HG03025 (cell line): Measurements from ENCODE around the gene LARP4B.

Experiments
- ATAC-seq: cut with Tn5 transposase; IDR thresholded peaks from one replicate; pipeline ENCODE4 v1.9.1; 2021; ENCODE audit warnings: mild to moderate bottlenecking, moderate library complexity; ENCODE audit not compliant: unreplicated experiment, low FRiP score

Gene LARP4B

DNA sequence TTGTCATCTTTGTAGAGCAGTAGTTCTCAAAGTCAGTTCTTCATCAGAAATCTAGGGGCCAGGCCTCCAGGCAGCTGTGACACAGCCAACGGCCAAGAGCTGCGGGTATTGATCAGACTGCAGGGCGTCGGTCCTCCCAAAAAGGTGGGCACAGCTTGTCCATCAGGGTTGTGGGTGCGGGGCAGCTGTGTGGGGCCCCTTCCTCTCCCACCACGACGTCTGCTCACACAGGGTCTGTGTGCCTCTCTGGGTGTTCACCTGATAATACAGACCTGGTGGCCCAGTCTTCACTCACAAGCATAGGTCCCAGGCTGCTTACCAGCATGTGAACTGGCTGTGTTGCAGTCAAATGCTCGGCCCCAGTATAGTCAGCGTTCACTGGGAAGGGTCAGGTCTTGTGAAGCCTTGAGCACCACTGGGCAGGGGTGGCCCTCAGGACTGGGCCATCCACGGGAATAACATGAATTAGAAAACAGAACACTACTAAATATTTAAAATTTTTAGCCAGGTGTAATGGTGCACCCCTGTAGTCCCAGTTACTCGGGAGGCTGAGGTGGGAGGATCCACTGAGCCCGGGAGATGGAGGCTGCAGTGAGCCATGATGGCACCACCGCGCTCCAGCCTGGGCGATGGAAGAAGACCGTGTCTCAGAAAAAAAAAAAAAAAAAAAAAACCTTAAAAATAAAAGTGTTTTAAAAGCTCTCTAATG, 139.3 kb downstream of the LARP4B start:
- ATAC-seq, result no peak

DNA sequence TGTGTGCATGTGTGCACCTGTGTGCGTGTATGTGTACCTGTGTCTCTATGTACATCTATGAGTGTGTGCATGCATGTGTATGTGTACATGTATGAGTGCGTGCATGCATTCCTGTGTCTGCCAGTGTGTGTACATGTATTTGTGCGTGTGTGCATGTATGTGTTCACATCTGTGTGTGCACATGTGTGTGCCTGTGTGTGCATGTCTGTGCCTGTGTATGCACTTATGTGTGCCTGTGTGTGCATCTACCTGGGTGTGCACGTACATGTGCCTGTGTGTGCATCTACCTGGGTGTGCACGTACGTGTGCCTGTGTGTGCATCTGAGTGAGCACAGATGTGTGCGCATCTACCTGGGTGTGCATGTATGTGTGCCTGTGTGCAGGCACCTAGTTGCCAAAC, 139.9 kb downstream of the LARP4B start:
- no peak for ATAC-seq

DNA sequence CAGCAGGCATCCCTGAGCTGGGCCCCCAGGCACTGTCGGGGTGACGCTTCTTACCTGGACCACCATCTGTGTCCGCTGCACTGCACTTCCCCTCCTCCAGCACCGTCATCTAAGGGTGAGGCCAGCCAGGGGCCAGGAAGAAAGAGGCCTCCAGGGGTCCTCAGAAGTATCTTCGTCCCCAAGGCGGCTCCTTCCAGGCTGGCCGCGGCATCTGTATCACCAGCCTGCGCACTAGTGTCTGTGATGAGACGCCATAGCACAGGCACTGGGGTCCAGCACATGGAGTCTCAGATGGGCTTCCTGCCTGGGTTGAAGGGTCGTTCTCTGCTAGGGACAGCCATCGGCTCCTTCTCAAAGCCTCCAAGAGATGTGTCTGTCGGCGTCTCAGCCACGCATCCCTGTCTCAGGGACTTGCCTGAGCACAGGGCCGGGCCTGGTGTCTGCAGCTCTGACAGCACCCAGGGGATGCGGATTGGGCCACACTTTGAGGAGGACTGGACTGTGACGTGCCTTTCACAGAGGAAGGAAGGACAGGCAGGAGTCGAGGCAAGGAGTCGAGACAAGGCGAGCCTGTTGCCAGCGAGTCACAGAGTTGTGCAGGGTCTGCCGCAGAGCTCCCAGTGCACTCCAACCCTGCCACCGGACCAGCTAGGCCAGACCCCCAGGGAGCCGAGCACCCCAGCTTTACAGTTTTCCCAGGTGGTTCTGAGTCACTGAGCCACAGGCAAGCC, 140.5 kb downstream of the LARP4B start:
- no peak for ATAC-seq

DNA sequence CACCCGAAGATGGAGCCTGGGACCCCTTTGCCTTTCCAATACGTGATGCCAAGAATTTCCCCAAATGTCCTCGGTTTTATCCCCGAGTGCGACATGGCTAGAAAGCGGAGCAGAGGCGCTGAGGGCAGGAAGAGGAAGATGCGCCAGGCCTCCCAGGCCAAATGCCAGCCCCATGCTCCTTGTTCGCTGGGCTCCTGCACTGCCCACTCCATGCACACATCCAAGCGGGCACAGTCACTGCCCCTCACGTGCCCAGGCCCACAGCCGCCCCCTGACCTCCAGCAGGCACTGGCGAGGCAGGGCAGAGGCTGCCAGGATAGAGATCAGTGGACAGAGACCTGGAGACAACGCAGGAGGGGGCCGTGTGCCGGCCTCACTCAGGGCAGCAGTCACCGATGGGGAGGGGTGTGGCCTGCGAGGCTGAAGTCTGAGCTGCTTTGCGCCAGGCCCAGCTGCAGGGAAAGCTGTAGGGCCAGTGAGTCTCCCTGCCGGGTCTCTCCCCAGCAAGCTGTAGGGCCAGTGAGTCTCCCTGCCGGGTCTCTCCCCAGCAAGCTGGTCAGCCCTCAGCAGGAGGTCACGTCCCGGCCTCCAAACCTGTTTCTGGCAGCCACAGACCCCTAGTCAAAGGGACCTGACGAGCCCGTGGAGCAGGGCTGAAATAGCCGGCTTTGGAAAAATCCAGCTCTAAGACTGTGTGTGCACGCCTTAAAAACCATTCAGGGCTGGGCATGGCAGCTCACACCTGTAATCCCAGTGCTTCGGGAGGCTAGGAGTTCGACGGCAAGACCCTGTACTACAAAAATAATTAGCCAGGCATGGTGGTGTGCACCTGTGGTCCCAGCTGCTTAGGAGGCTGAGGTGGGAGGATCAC, 141.4 kb downstream of the LARP4B start:
- no peak for ATAC-seq

DNA sequence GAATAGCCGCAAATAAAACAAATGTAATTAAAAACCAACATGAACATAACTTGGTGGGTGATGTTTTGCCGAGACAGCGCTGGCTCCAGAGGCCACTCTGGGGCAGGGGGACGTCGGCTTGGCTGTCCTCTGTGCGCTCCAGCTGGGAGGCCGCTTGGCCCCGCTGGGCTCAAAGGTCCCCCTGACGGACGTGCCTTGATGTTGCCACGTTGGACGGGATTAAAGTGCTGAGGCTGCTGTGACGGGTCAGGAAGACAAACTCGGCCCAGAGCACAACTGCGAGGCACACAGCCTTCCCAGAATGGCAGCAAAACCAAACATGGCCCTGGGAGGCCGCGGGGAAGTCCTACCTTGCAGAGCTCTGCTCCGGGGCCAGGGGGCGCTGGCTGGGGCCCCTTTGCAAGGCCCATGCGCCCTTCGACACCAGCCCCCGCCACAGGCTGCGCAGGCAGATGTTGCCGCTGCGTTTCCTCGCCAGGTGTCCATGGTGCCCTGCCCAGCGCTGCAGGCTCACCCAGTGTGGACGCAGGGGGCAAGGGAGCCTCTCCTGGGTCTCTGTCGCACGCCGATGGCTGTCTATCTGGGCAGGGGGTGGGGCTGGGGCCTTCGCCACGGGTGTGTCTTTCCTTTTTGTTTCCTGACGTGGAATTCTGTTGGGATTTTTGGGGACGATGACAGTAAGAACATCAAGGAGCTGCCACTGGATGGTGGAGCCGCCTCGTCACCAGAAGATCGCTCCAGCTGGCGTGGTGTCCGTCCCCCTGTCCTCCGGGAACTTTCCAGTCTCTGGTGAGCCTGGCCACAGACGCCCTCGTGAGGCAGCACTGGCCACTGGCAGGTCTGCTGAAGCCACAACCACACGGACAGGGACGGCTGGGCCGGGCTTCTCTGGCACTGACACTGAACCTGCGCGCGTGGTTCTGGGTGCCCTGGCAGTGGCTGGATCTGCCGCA, 142.4 kb downstream of the LARP4B start:
- ATAC-seq, result no peak

DNA sequence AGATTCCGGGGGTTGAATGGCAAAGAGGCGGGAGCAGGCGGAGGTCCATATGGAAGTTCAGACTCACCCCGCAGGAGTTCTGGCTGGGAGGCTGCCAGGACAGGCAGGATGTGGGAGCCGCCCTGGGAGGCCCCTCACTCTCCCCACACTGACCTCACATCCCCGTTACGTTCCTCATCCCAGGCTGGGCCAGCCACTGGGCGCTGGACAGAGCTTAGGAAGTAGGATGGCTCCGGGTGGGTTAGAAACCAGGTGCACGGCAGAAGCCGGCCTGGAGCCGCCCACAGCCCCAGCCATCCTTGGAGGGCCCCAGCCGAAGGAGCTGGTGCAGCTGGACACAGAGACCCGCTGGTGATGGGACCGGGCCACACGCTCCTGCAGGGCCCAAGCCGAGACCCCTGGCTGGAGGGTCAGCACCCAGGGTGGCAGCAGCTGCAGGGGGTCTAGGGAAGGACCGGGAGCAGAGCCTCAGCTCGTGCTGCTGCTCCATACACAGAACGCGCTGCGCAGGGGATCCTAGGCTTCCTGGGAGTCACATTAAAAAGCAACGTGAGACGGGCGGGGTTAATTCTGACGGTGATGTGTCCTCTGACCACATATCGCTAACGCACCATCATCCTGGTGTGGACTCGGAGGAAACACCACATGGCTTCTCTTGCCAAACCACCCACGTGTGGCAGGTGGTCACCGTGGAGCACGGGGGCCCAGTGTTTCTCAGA, 143.4 kb downstream of the LARP4B start:
- ATAC-seq, result no peak

DNA sequence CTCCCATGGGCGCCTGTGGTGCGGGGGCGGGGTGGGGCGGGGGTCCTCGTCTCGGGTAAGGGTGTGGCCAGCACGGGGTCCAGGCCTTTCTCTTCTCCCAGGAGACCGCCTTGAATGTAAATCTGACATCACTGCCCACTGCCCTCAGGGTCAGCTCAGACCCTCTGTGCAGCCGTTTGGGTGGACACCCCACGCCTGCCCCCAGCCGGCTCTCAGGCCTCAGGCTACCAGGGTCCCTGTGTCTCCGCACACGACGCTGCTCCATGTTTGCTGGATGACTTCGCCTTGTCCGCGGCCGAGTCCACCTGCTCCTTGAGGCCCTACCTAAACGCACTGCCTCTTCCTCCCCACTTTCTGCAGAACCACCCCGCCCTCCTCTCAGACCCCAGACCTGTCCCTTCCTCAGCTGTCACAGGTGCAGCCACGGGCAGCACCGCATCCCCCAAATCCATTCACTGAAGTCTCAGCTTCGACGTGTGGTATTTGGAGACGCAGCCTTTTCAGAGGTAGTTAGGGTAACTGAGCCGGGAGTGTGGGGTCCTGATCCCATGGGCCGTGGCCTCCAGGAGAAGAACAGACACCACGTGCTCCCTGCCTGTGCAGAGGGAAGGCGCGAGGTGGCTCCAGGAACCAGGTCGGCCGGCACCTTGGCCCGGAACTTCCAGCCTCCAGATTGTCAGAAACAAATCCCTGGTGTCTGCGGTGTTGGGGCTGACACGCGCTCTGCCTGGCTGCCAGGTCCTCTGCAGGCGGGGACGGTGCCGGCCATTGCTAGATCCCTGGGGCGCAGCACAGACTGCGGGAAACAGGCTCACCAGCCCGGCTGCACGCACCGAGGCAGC, 144.7 kb downstream of the LARP4B start:
- ATAC-seq, result no peak

DNA sequence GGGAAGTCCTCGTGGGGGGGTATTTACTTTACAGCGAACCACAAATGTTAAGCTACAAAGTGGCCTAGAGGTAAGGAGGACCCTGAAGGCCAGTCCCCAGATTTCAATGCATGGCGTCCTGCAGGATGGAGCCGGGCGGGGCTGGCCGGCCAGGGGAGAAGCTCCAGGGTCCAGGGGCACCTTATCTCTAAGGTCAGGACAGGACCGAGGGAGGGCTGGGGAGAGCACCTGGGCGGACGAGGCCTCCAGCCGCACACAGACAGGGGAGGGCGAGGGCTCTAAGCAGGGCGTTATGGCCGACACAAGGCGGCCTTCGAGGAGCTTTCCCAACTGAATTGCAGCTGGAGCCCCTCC, 145.7 kb downstream of the LARP4B start:
- no peak for ATAC-seq

DNA sequence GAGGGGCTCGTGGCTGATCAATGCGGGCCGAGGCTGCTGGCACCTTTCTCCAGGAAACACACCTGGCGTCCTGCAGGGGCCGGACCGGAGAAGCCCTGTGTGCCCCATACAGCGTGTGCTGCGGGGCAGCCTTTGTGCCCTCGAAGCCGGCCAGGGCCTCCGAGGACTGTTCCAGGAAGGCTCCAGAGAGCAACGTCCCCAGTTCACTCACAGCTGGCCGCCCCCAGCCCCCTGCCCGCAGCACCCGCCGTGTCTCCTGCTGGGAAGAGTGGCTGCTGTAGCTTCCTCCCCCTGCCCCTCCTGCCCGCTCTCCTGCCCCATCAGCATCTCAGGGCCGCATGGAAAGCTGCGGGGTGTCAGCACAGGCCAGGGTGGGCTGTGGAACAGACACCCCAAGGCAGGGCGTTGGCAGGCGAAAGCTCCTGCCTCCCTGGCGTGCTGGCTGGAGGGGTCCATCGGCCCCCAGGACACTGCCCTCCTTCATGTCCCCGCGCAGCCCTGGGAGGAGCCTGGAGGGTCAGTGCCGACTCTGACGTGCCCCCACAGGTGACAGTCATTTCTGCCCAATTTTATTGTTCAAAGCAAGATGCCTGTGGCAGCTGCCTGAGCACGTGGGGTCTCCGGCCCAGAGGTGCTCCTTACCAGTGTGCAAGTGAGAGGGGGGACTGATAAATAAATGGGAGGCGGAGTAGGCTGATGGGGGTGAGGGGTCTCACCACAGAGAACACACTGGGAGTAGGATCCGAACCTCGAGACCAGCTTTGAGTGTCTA, 146.2 kb downstream of the LARP4B start:
- ATAC-seq, result no peak

DNA sequence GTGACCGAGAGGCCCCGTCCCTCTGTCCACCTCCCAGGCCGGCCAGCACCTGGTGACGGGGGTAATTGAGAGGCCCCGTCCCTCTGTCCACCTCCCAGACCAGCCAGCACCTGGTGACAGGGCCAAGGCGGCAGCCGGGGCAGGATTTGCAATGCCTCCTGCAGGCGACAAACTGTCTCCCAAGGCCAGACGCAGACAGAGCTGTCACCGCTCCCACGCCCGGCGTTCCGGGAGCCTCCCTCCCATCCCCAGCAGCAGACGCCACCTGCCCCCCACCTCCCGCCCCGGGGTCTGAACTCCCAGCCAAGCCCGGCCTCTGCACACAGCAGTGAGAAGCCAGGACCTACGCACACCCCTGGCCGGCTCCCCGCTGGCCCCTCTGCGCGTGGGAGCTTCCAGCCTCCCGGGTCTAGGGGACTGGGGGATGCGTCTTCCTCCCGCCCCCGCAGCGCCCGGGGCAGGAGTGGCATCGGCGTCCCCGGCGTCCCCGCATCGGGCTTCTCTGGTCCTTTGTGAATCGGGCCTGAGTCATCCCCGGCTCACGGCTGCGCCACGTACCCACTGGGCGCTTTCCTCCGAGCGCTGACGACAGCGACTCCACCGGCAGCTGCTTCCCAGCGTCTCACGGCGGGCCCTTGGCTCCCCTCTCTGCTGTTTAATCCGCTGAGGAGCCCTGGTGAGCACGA, 147.0 kb downstream of the LARP4B start:
- no peak for ATAC-seq

DNA sequence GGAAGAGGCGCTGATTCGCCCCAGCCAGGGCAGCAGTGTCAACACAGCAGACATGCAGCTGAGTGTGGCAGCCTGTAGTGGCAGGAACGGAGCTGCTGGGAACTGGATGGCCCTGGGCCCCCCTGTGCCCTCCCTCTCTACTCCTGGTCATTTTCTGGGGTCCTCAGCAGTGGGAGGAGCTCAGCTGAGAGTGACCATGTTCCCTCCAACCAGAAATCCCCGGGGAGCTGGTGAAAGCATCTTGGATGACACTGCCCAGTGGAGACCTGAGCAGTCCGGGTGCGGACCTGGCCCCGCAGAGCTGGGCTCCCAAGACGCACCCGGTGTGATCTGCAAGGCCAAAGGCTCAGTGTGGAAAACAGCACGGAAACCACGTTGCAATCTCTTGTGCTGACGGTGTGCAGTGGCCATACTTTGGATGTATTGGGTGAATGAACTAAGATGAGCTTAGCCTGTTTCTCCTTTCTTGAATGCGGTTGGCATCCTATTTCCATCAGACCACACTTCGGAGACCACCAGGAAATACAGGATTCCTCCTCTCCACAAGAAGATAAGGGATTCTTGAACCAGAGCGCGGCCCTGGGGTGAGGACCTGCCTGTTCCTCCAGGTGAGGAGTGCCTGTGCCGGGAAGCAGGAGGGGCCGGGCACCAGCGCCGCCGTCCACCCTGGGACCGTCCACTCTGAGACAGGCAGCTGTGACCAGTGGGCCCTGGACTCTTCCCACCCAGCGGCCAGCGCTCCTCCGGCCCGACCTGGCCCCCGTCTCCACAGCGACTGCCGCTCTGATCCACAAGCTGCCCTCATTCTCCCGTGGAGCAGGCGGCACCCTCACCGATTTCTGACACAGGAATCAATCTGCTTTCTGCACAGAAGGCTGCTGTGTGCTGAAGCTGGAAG, 148.5 kb downstream of the LARP4B start:
- ATAC-seq, result no peak

DNA sequence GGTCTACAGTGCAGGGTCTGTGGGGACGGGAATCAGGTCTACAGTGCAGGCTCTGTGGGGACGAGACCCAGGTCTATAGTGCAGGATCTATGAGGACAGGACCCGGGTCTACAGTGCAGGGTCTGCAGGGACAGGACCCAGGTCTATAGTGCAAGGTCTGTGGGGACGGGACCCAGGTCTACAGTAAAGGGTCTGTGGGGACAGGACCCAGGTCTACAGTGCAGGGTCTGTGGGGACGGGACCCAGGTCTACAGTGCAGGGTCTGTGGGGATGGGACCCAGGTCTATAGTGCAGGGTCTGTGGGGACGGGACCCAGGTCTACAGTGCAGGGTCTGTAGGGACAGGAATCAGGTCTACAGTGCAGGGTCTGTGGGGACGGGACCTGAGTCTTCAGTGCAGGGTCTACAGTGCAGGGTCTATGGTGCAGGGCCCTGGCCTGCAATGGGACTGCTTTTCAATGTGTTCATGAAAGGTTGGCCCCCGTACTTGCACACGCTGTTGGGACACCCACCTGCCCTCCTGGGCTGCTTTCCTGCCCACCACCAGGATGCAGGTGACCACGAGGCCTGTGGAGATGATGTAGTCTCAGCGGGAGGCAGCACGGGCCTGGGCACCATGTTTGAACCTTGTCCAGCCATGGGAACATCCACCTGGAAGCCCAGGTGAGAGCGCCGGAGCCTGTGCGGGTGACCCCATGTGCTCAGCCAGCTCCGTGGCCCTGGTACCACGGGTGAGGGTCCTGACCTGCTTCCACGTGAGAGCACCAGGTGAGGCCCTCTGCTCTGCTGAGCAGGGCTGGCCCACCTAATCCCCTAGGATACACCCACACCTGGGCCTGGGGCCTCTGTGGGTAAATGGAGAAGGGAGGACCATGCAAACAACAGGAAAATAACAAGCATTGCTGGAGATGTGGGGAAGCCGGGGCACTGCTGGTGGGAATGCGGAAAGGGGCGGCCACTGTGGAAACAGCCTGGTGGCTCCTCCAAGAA, 150.7 kb downstream of the LARP4B start:
- ATAC-seq, result no peak

DNA sequence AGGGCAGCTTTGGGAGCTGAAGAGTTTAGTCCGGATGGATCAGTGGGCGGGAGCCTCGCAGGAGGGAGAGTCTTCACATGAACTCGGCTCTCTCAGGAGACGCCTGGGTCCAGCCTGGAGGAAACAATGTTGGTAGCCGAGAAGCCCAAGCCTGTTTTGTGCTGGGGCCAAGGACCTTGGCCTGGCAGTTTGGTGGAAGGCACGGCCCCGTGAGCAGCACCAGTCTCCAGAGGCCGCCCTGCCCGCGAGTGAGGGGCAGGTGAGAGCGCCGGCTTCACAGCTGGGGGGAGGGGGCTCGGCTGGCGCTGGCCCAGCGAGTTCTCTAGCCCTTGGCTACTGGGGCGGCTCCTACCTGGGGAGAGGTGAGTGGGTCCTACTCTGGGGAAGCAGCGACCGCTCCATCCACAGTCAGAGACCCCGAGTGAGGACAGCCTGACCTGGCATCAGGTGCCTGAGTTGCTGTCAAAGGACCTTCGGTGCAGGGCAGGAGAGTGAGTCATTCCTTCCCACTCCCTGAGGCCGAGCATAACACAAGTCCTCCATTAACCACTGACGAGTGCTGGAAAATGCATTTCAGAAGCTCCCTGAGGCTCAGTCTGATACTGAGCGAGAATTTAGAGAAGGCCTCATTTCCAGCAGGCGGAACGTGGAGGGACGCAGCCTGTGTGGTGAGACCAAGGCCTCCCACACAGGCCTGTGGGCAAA, 152.7 kb downstream of the LARP4B start:
- no peak for ATAC-seq

DNA sequence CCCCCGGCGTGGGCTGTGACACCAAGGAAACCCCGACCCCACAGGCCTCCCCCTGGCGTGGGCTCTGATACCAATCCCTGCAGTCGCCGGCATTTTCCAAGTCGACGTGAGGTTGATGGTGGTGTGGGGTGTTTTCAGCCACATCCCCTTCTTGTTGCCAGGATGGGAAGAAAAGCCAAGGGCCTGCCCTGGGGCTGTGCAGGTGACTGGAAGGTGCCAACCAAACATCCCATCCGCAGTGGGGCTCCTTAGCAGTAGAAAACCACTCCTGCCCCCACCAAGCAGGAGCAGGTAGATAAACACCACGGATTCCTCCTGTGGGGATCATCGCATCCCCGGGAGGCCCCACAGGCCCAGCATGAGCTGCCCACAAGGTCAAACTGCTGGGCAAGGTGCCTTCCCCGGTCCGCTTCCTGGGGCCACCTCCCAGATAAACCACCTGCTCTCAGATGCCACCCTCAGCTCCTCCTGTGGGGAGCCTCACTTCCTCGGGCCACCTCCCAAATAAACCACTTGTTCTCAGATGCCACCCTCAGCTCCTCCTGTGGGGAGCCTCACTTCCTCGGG, 153.5 kb downstream of the LARP4B start:
- no peak for ATAC-seq
